ENCODE data around the gene MLST8. TPM values are rescaled to one million over a fixed set of nuclear protein-coding genes. Genes with fewer than 3 reads are reported as not detected.

The MLST8 gene
- total RNA-seq, 1 experiment from 2014 or later = 58.7 TPM

DNA sequence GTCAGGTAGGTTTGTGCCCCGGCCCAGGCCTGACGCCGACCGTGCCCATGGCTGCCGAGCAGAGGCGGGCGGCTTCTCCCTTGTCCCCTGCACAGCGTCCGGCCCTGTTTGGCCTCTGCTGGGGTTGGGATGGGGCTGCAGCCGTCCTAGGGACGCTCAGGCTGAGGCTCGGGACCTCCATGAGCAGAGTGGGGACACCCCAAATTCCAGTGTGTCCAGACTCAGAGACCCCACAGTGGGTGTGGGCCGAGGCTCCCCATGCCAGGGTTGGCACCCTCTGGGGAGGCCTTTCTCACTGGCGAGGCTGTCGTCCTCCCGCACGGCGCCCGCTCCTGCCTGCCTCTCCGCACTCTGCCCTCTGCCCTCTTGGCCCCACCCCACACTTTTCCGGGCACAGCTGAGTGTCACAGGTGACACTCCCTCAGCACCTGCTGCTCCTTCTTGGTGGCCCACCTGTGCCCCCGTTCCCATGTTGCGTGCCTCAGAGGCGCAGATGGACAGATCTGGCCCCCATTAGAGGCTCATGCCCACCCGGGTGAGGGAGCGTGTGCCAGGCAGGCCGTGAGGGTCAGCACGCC lies 33.6 kb upstream of the MLST8 start:
- TF ChIP-seq, protein P1, sequence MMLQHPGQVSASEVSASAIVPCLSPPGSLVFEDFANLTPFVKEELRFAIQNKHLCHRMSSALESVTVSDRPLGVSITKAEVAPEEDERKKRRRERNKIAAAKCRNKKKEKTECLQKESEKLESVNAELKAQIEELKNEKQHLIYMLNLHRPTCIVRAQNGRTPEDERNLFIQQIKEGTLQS (IDR thresholded peaks at IDR 0.05) = no peak
- TF ChIP-seq CBX3 (IDR thresholded peaks at IDR 0.05; ENCODE audit: low read depth) (no peak), EZH2 (IDR thresholded peaks at IDR 0.05) (no peak), EGR1 (IDR thresholded peaks at IDR 0.05; ENCODE audit: low read depth) (no peak), SRF (IDR thresholded peaks at IDR 0.05; ENCODE audit: low read depth) (no peak), SP1 (IDR thresholded peaks at IDR 0.05; ENCODE audit: low read depth) (no peak), POLR2A (IDR thresholded peaks at IDR 0.05; ENCODE audit: borderline replicate concordance, extremely low read depth, insufficient read depth, insufficient read length) (no peak), CEBPB (IDR thresholded peaks at IDR 0.05; ENCODE audit: low read depth) (no peak), FOSL1 (IDR thresholded peaks at IDR 0.05; ENCODE audit: low read depth) (no peak), TCF7L2 (IDR thresholded peaks at IDR 0.05; ENCODE audit: borderline replicate concordance, extremely low read depth, insufficient read depth, insufficient read length) (no peak), ELF1 (IDR thresholded peaks at IDR 0.05; ENCODE audit: borderline replicate concordance, low read depth) (no peak), SIN3A (IDR thresholded peaks at IDR 0.05; ENCODE audit: low read depth) (no peak)
- TF ChIP-seq, protein P2, sequence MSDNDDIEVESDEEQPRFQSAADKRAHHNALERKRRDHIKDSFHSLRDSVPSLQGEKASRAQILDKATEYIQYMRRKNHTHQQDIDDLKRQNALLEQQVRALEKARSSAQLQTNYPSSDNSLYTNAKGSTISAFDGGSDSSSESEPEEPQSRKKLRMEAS (IDR thresholded peaks at IDR 0.05) = no peak
- TF ChIP-seq, protein P3, sequence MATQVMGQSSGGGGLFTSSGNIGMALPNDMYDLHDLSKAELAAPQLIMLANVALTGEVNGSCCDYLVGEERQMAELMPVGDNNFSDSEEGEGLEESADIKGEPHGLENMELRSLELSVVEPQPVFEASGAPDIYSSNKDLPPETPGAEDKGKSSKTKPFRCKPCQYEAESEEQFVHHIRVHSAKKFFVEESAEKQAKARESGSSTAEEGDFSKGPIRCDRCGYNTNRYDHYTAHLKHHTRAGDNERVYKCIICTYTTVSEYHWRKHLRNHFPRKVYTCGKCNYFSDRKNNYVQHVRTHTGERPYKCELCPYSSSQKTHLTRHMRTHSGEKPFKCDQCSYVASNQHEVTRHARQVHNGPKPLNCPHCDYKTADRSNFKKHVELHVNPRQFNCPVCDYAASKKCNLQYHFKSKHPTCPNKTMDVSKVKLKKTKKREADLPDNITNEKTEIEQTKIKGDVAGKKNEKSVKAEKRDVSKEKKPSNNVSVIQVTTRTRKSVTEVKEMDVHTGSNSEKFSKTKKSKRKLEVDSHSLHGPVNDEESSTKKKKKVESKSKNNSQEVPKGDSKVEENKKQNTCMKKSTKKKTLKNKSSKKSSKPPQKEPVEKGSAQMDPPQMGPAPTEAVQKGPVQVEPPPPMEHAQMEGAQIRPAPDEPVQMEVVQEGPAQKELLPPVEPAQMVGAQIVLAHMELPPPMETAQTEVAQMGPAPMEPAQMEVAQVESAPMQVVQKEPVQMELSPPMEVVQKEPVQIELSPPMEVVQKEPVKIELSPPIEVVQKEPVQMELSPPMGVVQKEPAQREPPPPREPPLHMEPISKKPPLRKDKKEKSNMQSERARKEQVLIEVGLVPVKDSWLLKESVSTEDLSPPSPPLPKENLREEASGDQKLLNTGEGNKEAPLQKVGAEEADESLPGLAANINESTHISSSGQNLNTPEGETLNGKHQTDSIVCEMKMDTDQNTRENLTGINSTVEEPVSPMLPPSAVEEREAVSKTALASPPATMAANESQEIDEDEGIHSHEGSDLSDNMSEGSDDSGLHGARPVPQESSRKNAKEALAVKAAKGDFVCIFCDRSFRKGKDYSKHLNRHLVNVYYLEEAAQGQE (IDR thresholded peaks at IDR 0.05; ENCODE audit: low read depth) = no peak
- TF ChIP-seq, protein P4, sequence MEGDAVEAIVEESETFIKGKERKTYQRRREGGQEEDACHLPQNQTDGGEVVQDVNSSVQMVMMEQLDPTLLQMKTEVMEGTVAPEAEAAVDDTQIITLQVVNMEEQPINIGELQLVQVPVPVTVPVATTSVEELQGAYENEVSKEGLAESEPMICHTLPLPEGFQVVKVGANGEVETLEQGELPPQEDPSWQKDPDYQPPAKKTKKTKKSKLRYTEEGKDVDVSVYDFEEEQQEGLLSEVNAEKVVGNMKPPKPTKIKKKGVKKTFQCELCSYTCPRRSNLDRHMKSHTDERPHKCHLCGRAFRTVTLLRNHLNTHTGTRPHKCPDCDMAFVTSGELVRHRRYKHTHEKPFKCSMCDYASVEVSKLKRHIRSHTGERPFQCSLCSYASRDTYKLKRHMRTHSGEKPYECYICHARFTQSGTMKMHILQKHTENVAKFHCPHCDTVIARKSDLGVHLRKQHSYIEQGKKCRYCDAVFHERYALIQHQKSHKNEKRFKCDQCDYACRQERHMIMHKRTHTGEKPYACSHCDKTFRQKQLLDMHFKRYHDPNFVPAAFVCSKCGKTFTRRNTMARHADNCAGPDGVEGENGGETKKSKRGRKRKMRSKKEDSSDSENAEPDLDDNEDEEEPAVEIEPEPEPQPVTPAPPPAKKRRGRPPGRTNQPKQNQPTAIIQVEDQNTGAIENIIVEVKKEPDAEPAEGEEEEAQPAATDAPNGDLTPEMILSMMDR (IDR thresholded peaks at IDR 0.05 in 2 of 3, conservative IDR thresholded peaks at IDR 0.05 in 1 of 3; ENCODE audit: borderline replicate concordance in 1 of 3, insufficient read depth in 1 of 3, low read depth in 2 of 3, low read length in 2 of 3) = no peak

More for the DNA sequence above, 33.6 kb upstream of the MLST8 start:
- POLR2A ChIA-PET = interaction anchor here (1.4 kb wide), 1 partner anchor 16 kb away, joined by 10 read pairs; the partner anchor contains the start of gene TRAF7
- DNase-seq (ENCODE audit: low read depth, low spot score) = no peak
- Histone ChIP-seq H3K4me2 (ENCODE audit: low read length) (no peak overlapping the region), H3K9me2 (ENCODE audit: insufficient read depth) (no peaks in the 10 kb centered on the region), H3K27ac (ENCODE audit: low read depth, low read length) (no peak overlapping the region), H3K36me3 (ENCODE audit: control insufficient read depth in 1 of 2, insufficient read depth in 2 of 2, low read length in 2 of 2) (peaks cover 12 to 51% of the 10 kb centered on the region in 2 experiments; a peak in 3 of 4 replicates), H3K27me3 (ENCODE audit: insufficient read depth, low read length) (no peaks in the 10 kb centered on the region), H3K9ac (ENCODE audit: low read length) (no peak overlapping the region), H3K9me3 (ENCODE audit: control insufficient read depth in 1 of 2, insufficient read depth in 1 of 2, low read depth in 1 of 2, low read length in 2 of 2) (no peaks in the 10 kb centered on the region), H3K4me3 (replicated peaks in 1 of 2; ENCODE audit: low read depth in 1 of 2, low read length in 2 of 2) (no peak overlapping the region), H4K20me1 (ENCODE audit: insufficient read depth) (no peaks in the 10 kb centered on the region), H3K4me1 (ENCODE audit: control insufficient read depth in 1 of 2, insufficient read depth in 2 of 2, low read length in 2 of 2) (no peaks in the 10 kb centered on the region), H2AFZ (ENCODE audit: low read depth, low read length, poor library complexity, severe bottlenecking) (no peak overlapping the region), H3K79me2 (ENCODE audit: insufficient read depth, low read length) (peaks cover 15% of the 10 kb centered on the region)
- intact Hi-C loops (cut with micrococcal nuclease) = no loop called here
- BruUV-seq (replicated peaks) = no TSS peak
- no peak for ATAC-seq
- RAD21 ChIA-PET (ENCODE audit: low non-redundant PET in 1 of 2, low total read pairs in 2 of 2, uncharacterized antibody in 2 of 2, unreplicated experiment in 2 of 2) = no interaction called here
- CTCF ChIA-PET = no interaction called here
